NCI-H146 treated with DMSO at 0.1 percent for 48 hours (cell line): ENCODE data around the gene ADAMTS17.

ENCODE experiments used
- DNase-seq: peaks from one replicate; lab custom pipeline; 2025; ENCODE audit not compliant: unreplicated experiment; lab: John Stamatoyannopoulos, UW

Gene ADAMTS17

GRCh38 chr15:100034191-100034590 lies 307.6 kb downstream of the ADAMTS17 start:
- DNase-seq, result no peak

- no peak for DNase-seq
Measured at GRCh38 chr15:100033140-100033857, 308.5 kb downstream of the ADAMTS17 start.

- no peak for DNase-seq
Measured at GRCh38 chr15:100032358-100033085, 309.3 kb downstream of the ADAMTS17 start.

GRCh38 chr15:100031665-100032357 lies 310.0 kb downstream of the ADAMTS17 start:
- DNase-seq, result no peak

- no peak for DNase-seq
Measured at GRCh38 chr15:100030586-100031229, 311.1 kb downstream of the ADAMTS17 start.

- DNase-seq, result no peak
Measured at GRCh38 chr15:100029868-100030479, 311.8 kb downstream of the ADAMTS17 start.

GRCh38 chr15:100029045-100029444 lies 312.7 kb downstream of the ADAMTS17 start:
- no peak for DNase-seq

- no peak for DNase-seq
Measured at GRCh38 chr15:100026041-100026440, 315.7 kb downstream of the ADAMTS17 start.

GRCh38 chr15:100022806-100023205 lies 319.0 kb downstream of the ADAMTS17 start:
- no peak for DNase-seq

GRCh38 chr15:100022391-100022790 lies 319.4 kb downstream of the ADAMTS17 start:
- no peak for DNase-seq

GRCh38 chr15:100021653-100022052 lies 320.1 kb downstream of the ADAMTS17 start:
- DNase-seq, result no peak

- no peak for DNase-seq
Measured at GRCh38 chr15:100020614-100021013, 321.2 kb downstream of the ADAMTS17 start.

GRCh38 chr15:100020189-100020588 lies 321.6 kb downstream of the ADAMTS17 start:
- DNase-seq, result no peak

GRCh38 chr15:100019601-100020000 lies 322.2 kb downstream of the ADAMTS17 start:
- DNase-seq, result no peak

- no peak for DNase-seq
Measured at GRCh38 chr15:100018191-100018590, 323.6 kb downstream of the ADAMTS17 start.

- no peak for DNase-seq
Measured at GRCh38 chr15:100017140-100017539, 324.6 kb downstream of the ADAMTS17 start.

- no peak for DNase-seq
Measured at GRCh38 chr15:100016632-100017031, 325.1 kb downstream of the ADAMTS17 start.

GRCh38 chr15:100011235-100011634 lies 330.5 kb downstream of the ADAMTS17 start:
- no peak for DNase-seq

GRCh38 chr15:100009372-100009771 lies 332.4 kb downstream of the ADAMTS17 start:
- no peak for DNase-seq

GRCh38 chr15:100008258-100008657 lies 333.5 kb downstream of the ADAMTS17 start:
- no peak for DNase-seq

GRCh38 chr15:100007609-100008008 lies 334.2 kb downstream of the ADAMTS17 start:
- DNase-seq, result no peak
